GM18505 (cell line): ENCODE results near the gene FLCN.
"Not testable (repeated sequence)": the region's sequence is repeated elsewhere in the genome, so short reads cannot be mapped to it uniquely, and the experiment has no call there.

ENCODE experiments used
- ATAC-seq: cut with Tn5 transposase; IDR thresholded peaks from one replicate; pipeline ENCODE4 v1.9.1; 2021; ENCODE audit not compliant: unreplicated experiment
- POLR2A ChIP-seq: IDR thresholded peaks from 4 replicates; pipeline ENCODE4 v1.6.1; 2011; ENCODE audit warnings: borderline replicate concordance; ENCODE audit not compliant: insufficient read depth, insufficient read length; ENCODE audit errors: extremely low read depth

FLCN gene

GRCh38 chr17:17237026-17237799 is at the start of gene FLCN:
Gene FLCN, minus strand, starts transcription at chr17:17237168. Its CDS starts 9,031 bp downstream, at chr17:17228137.
- peak; percentile 85 for TF ChIP-seq POLR2A
- peak; percentile 84 for ATAC-seq

DNA sequence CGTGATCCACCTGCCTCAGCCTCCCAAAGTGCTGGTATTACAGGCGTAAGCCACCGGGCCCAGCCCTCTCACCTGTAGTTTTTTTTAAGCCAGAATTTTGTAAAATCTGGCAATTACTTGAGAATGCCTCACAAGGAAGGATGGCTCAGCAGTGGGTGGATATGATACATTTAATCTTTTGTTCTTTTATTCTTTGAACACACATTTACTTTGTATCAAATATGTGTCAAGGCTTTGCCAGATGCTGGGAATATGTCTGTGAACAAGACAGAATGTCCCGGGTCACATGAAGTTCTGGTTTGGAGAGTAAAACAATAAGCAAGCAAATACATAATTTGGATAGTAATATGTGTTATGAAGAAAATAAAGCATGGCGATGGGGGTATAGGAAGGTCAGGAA is 49.0 kb upstream of the FLCN start:
- ATAC-seq = no peak

GRCh38 chr17:17280613-17281549 is 43.9 kb upstream of the FLCN start, which contains the start of gene COPS3:
Gene COPS3, minus strand, starts transcription at chr17:17281246. Its CDS starts 60 bp downstream, at chr17:17281186.
- TF ChIP-seq POLR2A = peak; percentile 77
- peak; percentile 85 for ATAC-seq

More for the DNA sequence above, 49.0 kb upstream of the FLCN start:
- no peak for TF ChIP-seq POLR2A

DNA sequence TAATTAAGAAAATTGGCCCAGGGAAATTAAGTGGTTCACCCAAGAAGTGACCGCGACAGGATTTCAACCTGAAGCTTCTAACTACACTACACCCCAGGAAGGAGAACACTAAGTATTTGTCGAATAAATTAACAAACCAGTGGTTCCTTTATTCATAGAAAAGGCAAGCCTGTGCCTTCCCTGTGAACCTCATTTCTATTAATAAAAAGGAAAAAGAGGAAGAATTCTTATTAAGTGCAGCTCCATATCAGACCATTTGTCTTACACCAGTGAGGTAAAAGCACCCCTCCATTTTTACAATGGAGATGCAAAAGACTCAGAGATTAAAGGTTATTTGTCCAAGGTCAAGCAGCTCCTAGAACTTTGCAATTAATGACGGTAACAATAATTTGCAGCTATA is 42.3 kb upstream of the FLCN start:
- no peak for TF ChIP-seq POLR2A
- ATAC-seq = no peak

GRCh38 chr17:17277431-17277830 is 40.5 kb upstream of the FLCN start:
- not testable (repeated sequence) for ATAC-seq

- TF ChIP-seq POLR2A = no peak
- ATAC-seq = no peak
Measured at GRCh38 chr17:17275971-17276370, 39.0 kb upstream of the FLCN start.

DNA sequence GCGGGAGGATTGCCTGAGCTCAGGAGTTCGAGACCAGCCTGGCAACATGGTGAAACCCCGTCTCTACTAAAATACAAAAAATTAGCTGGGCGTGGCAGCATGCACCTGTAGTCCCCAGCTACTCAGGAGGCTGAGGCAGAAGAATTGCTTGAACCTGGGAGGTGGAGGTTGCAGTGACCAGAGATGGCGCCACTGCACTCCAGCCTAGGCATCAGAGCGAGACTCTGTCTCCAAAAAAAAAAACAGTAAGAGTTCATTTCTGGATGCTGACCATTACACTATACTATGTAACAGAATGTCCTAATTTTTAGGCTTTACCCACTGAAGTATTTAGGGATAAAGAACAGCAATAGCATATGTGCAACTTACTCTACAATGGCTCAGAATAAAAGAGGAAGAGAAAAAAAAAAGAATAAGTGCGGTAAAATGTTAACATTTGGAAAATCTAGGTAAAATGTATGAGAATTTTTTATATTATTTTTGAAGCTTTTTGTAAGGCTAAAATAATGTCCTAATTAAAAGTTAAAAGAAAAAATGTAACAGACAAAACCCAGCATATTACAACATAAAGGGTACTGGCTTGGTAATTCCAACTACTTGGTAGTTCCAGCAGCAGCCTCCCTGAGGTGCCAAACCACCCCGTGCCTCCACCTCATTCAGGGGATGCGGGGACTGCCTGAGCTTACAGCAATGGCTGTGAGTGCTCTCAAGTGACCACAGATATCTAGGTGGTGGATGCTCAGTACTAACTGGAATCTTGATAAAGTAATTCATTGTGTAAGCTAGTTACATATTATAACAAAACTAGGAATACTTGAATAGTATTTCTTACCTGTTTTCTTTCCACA is 33.2 kb upstream of the FLCN start:
- ATAC-seq = no peak

GRCh38 chr17:17264430-17264829 is 27.5 kb upstream of the FLCN start:
- no peak for TF ChIP-seq POLR2A
- ATAC-seq = no peak

More for the DNA sequence above, 33.2 kb upstream of the FLCN start:
- TF ChIP-seq POLR2A = no peak

- TF ChIP-seq POLR2A = no peak
- no peak for ATAC-seq
Measured at GRCh38 chr17:17258998-17259397, 22.0 kb upstream of the FLCN start.

- ATAC-seq = no peak
- no peak for TF ChIP-seq POLR2A
Measured at GRCh38 chr17:17258011-17258410, 21.0 kb upstream of the FLCN start.

DNA sequence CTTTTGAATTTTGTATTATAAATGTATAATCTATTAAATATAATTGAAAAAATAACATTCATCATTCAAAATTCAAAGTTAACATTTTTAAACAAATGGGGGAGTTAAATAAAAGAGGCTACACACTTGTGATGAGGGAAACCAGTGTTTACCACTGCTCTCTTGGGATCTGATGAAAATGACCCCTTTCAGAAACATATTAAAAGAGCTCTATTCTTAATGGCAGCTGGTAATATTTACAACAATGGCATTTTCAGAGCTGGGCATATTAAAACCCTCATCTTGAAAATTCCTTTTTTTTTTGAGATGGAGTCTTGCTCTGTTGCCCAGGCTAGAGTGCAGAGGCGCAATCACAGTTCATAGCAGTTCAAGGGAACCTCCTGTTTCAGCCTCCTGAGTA is 19.3 kb upstream of the FLCN start:
- no peak for TF ChIP-seq POLR2A
- ATAC-seq = no peak

- not testable (repeated sequence) for ATAC-seq
Measured at GRCh38 chr17:17255689-17256088, 18.7 kb upstream of the FLCN start.

- no peak for TF ChIP-seq POLR2A
- no peak for ATAC-seq
Measured at GRCh38 chr17:17254036-17254435, 17.1 kb upstream of the FLCN start.
